A549 (cell line): ENCODE data around the gene CTSK. TPM values are rescaled to one million over a fixed set of nuclear protein-coding genes. Genes with fewer than 3 reads are reported as not detected.
"Not testable (repeated sequence)": the region's sequence is repeated elsewhere in the genome, so short reads cannot be mapped to it uniquely, and the experiment has no call there.

Experiments
- ATAC-seq, 2 experiments: fragments of 200-7000 bp in 1 of 2; fragments of >200 bp in 1 of 2; cut with Nextera tagmentation in 1 of 2; cut with Tn5 transposase in 1 of 2; 3 replicates each; pipeline versions ENCODE4 v1.8.0 to v1.9.1; 2018 to 2020; ENCODE audit warnings: mild to moderate bottlenecking in 1 of 2, moderate library complexity in 1 of 2
- CTCF ChIA-PET: fragments of 300-600 bp; sonication (Branson Sonifier 250); formaldehyde crosslinking; extraction: SDS; loops from one replicate; lab custom pipeline; 2021; ENCODE audit warnings: antibody characterized with exemption, inconsistent platforms; lab: Yijun Ruan, JAX
- POLR2A ChIA-PET: fragments of 350-600 bp; formaldehyde crosslinking; extraction: SDS; loops from one replicate; lab custom pipeline; 2021; ENCODE audit warnings: antibody characterized with exemption, inconsistent platforms; lab: Yijun Ruan, JAX
- DNase-seq, 2 experiments: peaks; one replicate each; pipeline versions ENCODE4 v3.0.0 to v3.0.0-alpha.2; 2011 to 2016; ENCODE audit warnings: low read depth in 1 of 2, low spot score in 1 of 2
- FAIRE-seq: peaks from 2 replicates; lab custom pipeline; 2011; peaks lifted over from hg19 to GRCh38; lab: Jason Lieb, UNC
- H3K27ac ChIP-seq, 2 experiments: fragments of >200 bp; sonication (Bioruptor Twin); formaldehyde crosslinking; 3 replicates each; pipeline ENCODE4 v1.5.1; 2016 to 2017
- H3K4me1 ChIP-seq: fragments of >200 bp; sonication (Bioruptor Twin); formaldehyde crosslinking; 3 replicates; pipeline ENCODE4 v1.6.1; 2016
- H3K4me2 ChIP-seq: fragments of >200 bp; sonication (Bioruptor Twin); formaldehyde crosslinking; 3 replicates; pipeline ENCODE4 v1.6.1; 2016
- H3K4me3 ChIP-seq: fragments of >200 bp; sonication (Bioruptor Twin); formaldehyde crosslinking; 3 replicates; pipeline ENCODE4 v1.5.1; 2016
- H3K9me3 ChIP-seq: fragments of >200 bp; sonication (Bioruptor Twin); formaldehyde crosslinking; 3 replicates; pipeline ENCODE4 v1.6.1; 2016
- BHLHE40 ChIP-seq: IDR thresholded peaks from 2 replicates; pipeline ENCODE4 v1.6.1; 2012; ENCODE audit warnings: low read depth, low read length, inconsistent platforms
- CBX2 ChIP-seq: fragments of 200-600 bp; sonication (generic); IDR thresholded peaks from 2 replicates; pipeline ENCODE4 v1.6.1; 2016; ENCODE audit warnings: low read depth, mild to moderate bottlenecking, borderline replicate concordance
- CEBPB ChIP-seq, 2 experiments: fragments of >200 bp in 1 of 2; sonication (Bioruptor Twin) in 1 of 2; formaldehyde crosslinking in 1 of 2; IDR thresholded peaks; 2 replicates each; pipeline ENCODE4 v1.6.1; 2012 to 2016
- EHMT2 ChIP-seq: fragments of 200-600 bp; sonication (generic); IDR thresholded peaks from 2 replicates; pipeline ENCODE4 v1.6.1; 2016; ENCODE audit warnings: antibody characterized with exemption, low read depth, mild to moderate bottlenecking, moderate library complexity
- FOSL2 ChIP-seq, 2 experiments: fragments of 450-650 bp in 1 of 2; fragments of >200 bp in 1 of 2; sonication (Bioruptor Twin) in 1 of 2; formaldehyde crosslinking; IDR thresholded peaks; 2 replicates each; pipeline versions ENCODE4 v1.5.0 to v1.6.1; 2016 to 2020; ENCODE audit warnings: mild to moderate bottlenecking in 1 of 2, moderate library complexity in 1 of 2
- HOXB5 ChIP-seq: fragments of 250-450 bp; sonication (Bioruptor Pico); IDR thresholded peaks from 2 replicates; pipeline ENCODE4 v1.5.0; 2020; ENCODE audit warnings: mild to moderate bottlenecking, moderate library complexity
- MAFK ChIP-seq: fragments of 450-650 bp; IDR thresholded peaks from 2 replicates; pipeline ENCODE4 v1.6.1; 2014; ENCODE audit not compliant: partially characterized antibody
- MYC ChIP-seq: IDR thresholded peaks from 2 replicates; pipeline ENCODE4 v1.6.1; 2012; ENCODE audit warnings: mild to moderate bottlenecking, inconsistent platforms, low read length, improper control_type of control experiment, borderline replicate concordance
- NFE2L2 ChIP-seq: fragments of 150-350 bp; conservative IDR thresholded peaks from 2 replicates; pipeline ENCODE4 v1.6.1; 2014; ENCODE audit warnings: low read length
- NPAS2 ChIP-seq: fragments of 250-450 bp; sonication (Bioruptor Pico); IDR thresholded peaks from 2 replicates; pipeline ENCODE4 v1.8.0; 2022; ENCODE audit warnings: mild to moderate bottlenecking, moderate library complexity, borderline replicate concordance
- PHF8 ChIP-seq: fragments of 200-600 bp; sonication (generic); IDR thresholded peaks from 2 replicates; pipeline ENCODE4 v1.6.1; 2016; ENCODE audit warnings: low read depth, mild to moderate bottlenecking, antibody characterized with exemption, moderate library complexity, borderline replicate concordance
- POLR2A ChIP-seq: IDR thresholded peaks from 2 replicates; pipeline ENCODE4 v1.6.1; 2012; ENCODE audit warnings: mild to moderate bottlenecking, low read length
- RARB ChIP-seq: fragments of 250-450 bp; sonication (Bioruptor Pico); IDR thresholded peaks from 2 replicates; pipeline ENCODE4 v1.8.0; 2021; ENCODE audit warnings: mild to moderate bottlenecking, moderate library complexity
- RCOR1 ChIP-seq: fragments of 150-350 bp; IDR thresholded peaks from 2 replicates; pipeline ENCODE4 v1.6.1; 2014; ENCODE audit warnings: antibody characterized with exemption, low read length, low read depth
- RNF2 ChIP-seq: fragments of 200-600 bp; sonication (generic); IDR thresholded peaks from 2 replicates; pipeline ENCODE4 v1.6.1; 2016; ENCODE audit warnings: low read depth, mild to moderate bottlenecking, antibody characterized with exemption, moderate library complexity, borderline replicate concordance
- TFCP2L1 ChIP-seq: fragments of 250-450 bp; sonication (Bioruptor Pico); IDR thresholded peaks from 2 replicates; pipeline ENCODE4 v1.5.0; 2021; ENCODE audit warnings: mild to moderate bottlenecking
- WGBS: methylation state at CpG from one replicate; pipeline ENCODE4 v1.1.6; 2017; ENCODE audit errors: missing lambda C conversion rate; 5-methylcytosine and 5-hydroxymethylcytosine counted together
- polyA plus RNA-seq, 4 experiments: library from polyadenylated mRNA; depleted of rRNA in 3 of 4; stranded (reverse); fragments of >200 nt; fragmentation: RNase III in 1 of 4; extraction: RNeasy Plus Mini Kit Qiagen cat#74134 plus additional on column Dnase treatment in 1 of 4; gene quantifications; 2 replicates in 3 of 4; 3 replicates in 1 of 4; pipeline ENCODE4 v1.2.3, GENCODE V29; 2011 to 2017
- TF ChIP-seq, protein P1 (sequence below): IDR thresholded peaks from 2 replicates; pipeline ENCODE4 v1.6.1; 2012

Gene CTSK
- polyA plus RNA-seq, 2 of the 4 experiments (the other 2 are of a cell fraction): 2.4 to 5.0 TPM

DNA sequence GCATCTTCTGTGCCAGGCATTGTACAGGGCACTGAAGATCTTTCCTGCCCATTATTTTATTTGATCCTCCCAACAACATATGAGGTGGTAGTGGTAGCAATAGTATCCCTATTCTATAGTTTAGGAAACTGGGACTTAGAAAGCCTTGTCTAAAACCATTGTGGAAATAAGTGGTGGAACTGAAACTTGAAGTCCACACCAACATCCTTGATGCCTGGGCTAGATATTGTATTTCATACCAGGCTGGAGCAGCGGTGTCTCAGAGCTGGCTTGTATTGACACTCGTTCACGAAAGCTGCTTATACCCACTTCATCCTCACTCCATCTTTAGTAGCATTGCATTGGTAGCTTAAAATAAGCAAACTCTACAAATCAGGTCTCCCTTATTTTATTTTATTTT is 32.8 kb downstream of the CTSK start:
- FAIRE-seq (no peak), DNase-seq (no peak), ATAC-seq (no peak)
- Histone ChIP-seq H3K27ac (no peak overlapping the region), H3K9me3 (no peaks in the 10 kb centered on the region), H3K4me1 (no peaks in the 10 kb centered on the region), H3K4me2 (no peak overlapping the region), H3K4me3 (no peak overlapping the region)
- CTCF ChIA-PET: interaction anchor here (0.6 to 1.1 kb wide), 2 partner anchors 38 to 41 kb away, joined by 3 read pairs; no protein-coding TSS in a partner anchor
- TF ChIP-seq NPAS2 (CRISPR knock-in tag) (no peak), NFE2L2 (no peak), FOSL2 (IDR thresholded peaks at IDR 0.05) (no peak), FOSL2 (CRISPR knock-in tag; IDR thresholded peaks at IDR 0.05) (no peak), BHLHE40 (no peak), RCOR1 (no peak), MAFK (no peak), PHF8 (no peak), MYC (no peak), EHMT2 (no peak), RARB (CRISPR knock-in tag) (no peak), RNF2 (no peak), HOXB5 (no peak)
- TF ChIP-seq, protein P1, sequence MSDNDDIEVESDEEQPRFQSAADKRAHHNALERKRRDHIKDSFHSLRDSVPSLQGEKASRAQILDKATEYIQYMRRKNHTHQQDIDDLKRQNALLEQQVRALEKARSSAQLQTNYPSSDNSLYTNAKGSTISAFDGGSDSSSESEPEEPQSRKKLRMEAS: no peak
- TF ChIP-seq, all 56 proteins: peak for 0
- WGBS: 98% methylated on average over 3 of the region's 3 CpGs
- POLR2A ChIA-PET: no interaction called here

DNA sequence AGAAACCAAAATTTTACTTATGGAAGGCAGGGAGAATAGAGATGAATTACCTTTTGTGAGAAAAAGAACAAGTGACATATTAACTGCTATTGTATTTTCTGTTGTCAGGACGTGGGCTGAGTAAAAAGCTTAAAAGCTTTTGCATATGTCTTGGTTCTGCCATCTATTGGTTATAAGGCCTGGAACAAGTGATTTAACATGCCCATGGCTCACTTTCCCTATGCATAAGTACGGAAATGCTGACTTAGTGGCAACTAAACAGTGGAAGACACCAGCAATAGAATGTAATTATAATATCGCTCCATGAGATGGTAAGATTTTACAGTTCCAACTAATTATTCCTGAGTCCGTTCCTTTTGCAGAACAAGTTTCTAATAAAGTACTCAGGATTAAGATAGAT is 35.7 kb downstream of the CTSK start:
- DNase-seq: no peak
- Histone ChIP-seq H3K27ac (no peak overlapping the region), H3K4me2 (no peak overlapping the region), H3K4me3 (no peak overlapping the region), H3K4me1 (no peaks in the 10 kb centered on the region), H3K9me3 (no peaks in the 10 kb centered on the region)
- FAIRE-seq: no peak
- POLR2A ChIA-PET: no interaction called here
- WGBS: 75% methylated on average over 4 of the region's 4 CpGs
- TF ChIP-seq CBX2 (no peak), EHMT2 (no peak), POLR2A (no peak), NFE2L2 (no peak), RARB (CRISPR knock-in tag) (no peak), HOXB5 (no peak), TFCP2L1 (CRISPR knock-in tag) (no peak), MAFK (no peak)
- TF ChIP-seq, protein P1: no peak
- no peak for ATAC-seq
- CTCF ChIA-PET: no interaction called here

DNA sequence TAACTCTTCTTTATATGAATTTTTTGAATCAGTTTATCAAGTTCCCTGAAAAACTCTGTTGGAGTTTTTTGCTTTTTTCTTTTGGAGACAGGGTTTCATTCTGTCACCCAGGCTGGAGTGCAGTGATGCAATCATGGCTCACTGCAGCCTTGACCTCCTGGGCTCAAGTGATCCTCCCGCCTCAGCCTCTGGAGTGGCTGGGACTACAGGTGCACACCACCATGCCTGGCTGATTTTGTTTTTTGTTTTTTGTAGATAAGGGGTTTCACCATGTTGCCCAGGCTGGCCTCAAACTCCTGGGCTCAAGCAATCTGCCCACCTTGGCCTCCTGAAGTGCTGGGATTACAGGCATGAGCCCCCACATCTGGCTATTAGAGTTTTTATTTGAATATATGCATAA is 40.4 kb downstream of the CTSK start:
- ChIA-PET CTCF (interaction anchor here (0.9 kb wide), 1 partner anchor 28 kb away, joined by 3 read pairs; no protein-coding TSS in a partner anchor), POLR2A (interaction anchor here (1.0 kb wide), 1 partner anchor 138 kb away, joined by 3 read pairs; the partner anchor contains the start of gene ENSA)
- not testable (repeated sequence) for DNase-seq, H3K4me3 ChIP-seq, H3K9me3 ChIP-seq, FAIRE-seq, H3K4me2 ChIP-seq, ATAC-seq
- 79% methylated on average over 1 of the region's 1 CpG for WGBS
- Histone ChIP-seq H3K4me1 (peaks cover 20% of the 10 kb centered on the region), H3K27ac (0 out of 6 replicates have a peak overlapping the region, but pooled peaks of 1 of the 2 experiments have one; percentile 6)
- peak in 1 of 2 experiments; percentile 23; a peak in 1 of 4 replicates for TF ChIP-seq CEBPB (IDR thresholded peaks at IDR 0.05)

DNA sequence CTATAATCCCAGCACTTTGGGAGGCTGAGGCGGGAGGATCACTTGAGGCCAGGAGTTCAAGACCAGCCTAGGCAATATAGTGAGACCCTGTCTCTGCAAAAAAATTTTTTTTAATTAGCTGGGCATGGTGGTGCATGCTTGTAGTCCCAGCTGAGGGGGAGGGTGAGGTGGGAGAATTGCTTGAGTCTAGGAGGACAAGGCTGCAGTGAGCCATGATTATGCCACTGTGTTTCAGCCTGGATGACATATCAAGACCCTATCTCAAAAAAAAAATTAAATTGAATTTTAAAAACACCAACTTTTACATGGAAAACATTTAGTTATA is 42.1 kb downstream of the CTSK start:
- peak overlapping the region; percentile 71 to 79 for H3K27ac ChIP-seq

More for the DNA sequence above, 42.1 kb downstream of the CTSK start:
- H3K9me3 ChIP-seq, H3K4me3 ChIP-seq, ATAC-seq, DNase-seq, POLR2A ChIA-PET, FAIRE-seq: not testable (repeated sequence)
- WGBS: 100% methylated on average over 1 of the region's 1 CpG
- Histone ChIP-seq H3K4me2 (peak overlapping the region; percentile 93), H3K4me1 (peaks cover 20% of the 10 kb centered on the region)
- CTCF ChIA-PET: interaction anchor here (1.1 kb wide), 1 partner anchor 23 kb away, joined by 3 read pairs; no protein-coding TSS in a partner anchor
